GM20000 (cell line): ENCODE measurements around the gene ING5.
A peak's percentile ranks its signal among the peaks of the same experiment; 100 is the strongest.

ENCODE experiments used
- DNase-seq: peaks from one replicate; pipeline ENCODE4 v3.0.0; 2012; ENCODE audit warnings: low spot score
- TF ChIP-seq, protein P1 (sequence below): IDR thresholded peaks from 2 replicates; pipeline ENCODE4 v1.5.1; 2012; ENCODE audit warnings: mild to moderate bottlenecking, control low read depth; ENCODE audit errors: extremely low read depth, missing control alignments

Gene ING5

DNA sequence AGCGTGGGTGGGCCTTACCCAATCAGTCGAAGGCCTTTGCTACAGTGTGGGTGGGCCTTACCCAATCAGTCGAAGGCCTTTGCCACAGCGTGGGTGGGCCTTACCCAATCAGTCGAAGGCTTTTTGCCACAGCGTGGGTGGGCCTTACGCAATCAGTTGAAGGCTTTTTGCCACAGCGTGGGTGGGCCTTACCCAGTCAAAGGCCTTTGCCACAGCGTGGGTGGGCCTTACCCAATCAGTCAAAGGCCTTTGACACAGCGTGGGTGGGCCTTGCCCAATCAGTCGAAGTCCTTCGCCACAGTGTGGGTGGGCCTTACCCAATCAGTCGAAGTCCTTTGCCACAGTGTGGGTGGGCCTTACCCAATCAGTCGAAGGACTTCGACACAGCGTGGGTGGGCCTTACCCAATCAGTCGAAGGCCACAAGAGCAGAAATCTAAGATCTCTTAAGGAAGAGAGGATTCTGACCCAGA is 58.5 kb downstream of the ING5 start:
- TF ChIP-seq, protein P1, sequence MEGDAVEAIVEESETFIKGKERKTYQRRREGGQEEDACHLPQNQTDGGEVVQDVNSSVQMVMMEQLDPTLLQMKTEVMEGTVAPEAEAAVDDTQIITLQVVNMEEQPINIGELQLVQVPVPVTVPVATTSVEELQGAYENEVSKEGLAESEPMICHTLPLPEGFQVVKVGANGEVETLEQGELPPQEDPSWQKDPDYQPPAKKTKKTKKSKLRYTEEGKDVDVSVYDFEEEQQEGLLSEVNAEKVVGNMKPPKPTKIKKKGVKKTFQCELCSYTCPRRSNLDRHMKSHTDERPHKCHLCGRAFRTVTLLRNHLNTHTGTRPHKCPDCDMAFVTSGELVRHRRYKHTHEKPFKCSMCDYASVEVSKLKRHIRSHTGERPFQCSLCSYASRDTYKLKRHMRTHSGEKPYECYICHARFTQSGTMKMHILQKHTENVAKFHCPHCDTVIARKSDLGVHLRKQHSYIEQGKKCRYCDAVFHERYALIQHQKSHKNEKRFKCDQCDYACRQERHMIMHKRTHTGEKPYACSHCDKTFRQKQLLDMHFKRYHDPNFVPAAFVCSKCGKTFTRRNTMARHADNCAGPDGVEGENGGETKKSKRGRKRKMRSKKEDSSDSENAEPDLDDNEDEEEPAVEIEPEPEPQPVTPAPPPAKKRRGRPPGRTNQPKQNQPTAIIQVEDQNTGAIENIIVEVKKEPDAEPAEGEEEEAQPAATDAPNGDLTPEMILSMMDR, result no peak
- no peak for DNase-seq

DNA sequence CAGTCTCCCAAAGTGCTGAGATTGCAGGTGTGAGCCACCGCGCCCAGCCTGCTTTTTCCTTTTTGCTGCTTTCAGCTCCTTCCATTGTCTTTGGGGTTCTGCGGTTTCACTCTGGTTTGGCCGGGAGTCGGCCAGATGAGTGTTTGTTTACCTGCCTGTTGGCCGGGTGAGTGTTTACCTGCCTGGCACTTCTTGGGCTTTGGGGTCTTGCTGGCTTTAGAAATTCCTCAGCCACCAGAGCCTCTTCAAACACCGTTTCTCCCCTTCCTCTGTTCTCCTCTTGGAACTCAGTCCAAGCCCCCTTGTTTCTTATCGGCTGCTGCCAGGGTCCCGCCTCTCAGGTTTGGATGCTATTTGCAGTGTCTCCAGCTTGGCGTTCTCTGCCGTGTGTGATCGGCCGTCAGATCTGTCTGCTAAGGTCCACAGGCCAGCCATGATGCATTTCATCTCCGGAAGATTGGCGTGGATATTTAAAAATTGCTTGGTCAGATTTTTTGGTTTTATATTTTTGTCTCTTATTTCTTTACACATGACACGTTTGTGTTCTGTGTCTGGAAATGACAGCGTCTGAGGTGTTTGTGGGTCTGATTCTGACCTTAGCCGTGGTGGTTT is 60.6 kb downstream of the ING5 start:
- DNase-seq, result no peak
- TF ChIP-seq, protein P1, result no peak

DNA sequence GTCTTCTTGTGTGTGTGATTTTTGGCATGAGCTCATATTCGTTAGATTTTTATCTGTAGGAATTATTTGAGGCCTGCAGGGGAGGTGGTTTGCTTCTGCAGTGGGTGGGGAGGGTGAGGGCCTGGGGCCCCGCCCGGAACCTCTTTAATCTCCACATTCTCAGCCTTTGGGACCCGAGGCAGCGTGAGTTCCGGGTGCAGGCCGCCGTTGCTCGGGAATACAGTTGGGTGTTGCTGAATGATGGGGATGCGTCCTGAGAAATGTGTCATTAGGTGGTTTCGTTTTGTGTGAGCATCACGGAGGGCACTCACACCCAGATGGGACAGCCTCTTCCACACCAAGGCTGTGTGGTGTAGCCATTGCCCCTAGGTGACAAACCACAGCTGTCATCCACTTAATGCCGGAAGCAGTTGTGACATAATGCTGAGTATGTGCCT is 61.1 kb downstream of the ING5 start:
- DNase-seq, result no peak
- TF ChIP-seq, protein P1, result no peak

DNA sequence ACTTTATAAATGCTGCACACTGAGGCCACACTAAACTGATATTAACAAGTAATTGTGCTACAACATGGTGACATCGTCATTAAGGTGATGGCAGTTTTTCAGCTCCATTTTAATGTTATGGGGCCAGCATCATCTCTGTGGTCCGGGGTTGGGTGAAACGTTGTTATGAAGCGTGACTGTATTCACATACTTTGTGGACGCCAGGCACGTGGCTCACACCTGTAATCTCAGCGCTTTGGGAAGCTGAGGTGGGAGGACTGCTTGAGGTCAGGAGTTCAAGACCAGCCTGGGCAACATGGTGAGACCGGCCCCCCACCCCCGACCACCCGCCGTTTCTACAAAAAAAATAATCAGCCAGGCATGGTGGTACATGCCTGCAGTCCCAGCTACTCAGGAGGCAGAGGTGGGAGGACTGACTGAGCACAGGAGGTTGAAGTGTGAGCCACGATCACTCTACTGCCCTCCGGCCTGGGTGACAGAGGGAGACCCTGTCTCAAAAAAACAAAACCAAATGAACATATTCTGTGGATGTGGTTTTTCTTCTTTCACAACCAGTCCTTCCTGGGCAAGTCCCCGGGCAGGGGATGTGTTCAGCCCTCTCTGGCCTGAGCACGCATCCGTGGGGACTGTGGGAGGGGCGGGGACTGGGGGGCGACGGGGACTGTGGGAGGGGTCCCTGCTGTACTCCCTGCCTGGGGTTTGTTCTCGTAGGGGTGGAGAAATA is 61.9 kb downstream of the ING5 start:
- DNase-seq, result no peak
- TF ChIP-seq, protein P1, result no peak

DNA sequence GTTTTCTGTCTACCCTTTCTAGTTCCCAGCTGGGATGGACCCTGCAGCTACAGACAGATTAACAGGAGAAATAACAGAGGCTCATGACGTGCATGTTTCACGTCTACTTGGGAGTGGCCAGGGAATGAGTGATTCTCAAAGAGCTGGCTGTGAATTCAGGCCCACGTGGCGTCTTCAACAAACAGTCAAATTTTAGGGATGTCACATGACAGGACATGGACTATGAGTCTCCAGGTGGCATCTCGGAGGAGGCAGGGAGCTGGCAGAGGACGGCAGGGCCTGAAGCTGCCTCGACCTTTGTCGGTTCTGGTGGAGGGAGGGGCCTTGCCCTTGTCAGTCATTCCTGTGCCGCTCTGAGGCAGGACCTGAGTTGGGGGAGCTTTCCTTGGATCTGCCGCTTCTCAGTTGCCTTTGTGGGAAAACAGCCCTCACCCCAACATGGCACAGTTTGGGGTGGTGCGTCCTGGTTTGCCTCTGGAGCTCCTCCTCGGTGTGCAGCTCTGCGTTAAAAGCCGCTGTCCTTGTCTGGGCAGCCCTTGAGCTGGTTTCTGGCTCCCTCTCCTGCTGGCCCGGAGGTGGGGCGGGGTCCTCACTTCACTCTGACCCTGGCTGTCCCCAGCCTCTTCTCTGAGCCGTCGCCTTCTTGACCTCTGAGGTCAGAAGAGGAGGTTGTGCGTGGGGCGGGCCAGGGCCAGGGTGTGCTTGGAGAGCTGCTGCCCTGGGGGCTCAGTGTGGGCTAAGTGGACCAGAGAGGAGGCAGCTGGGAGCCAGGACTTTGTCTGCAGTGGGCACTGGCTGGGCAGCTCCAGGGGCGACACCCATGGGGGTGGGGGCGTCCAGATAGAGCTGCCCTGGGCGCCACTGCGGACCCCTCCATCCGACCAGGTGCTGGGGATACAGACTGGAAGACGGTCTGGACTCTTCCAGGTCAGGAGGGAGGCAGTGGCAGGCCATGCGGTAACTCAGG is 62.7 kb downstream of the ING5 start:
- TF ChIP-seq, protein P1, result no peak
- no peak for DNase-seq

DNA sequence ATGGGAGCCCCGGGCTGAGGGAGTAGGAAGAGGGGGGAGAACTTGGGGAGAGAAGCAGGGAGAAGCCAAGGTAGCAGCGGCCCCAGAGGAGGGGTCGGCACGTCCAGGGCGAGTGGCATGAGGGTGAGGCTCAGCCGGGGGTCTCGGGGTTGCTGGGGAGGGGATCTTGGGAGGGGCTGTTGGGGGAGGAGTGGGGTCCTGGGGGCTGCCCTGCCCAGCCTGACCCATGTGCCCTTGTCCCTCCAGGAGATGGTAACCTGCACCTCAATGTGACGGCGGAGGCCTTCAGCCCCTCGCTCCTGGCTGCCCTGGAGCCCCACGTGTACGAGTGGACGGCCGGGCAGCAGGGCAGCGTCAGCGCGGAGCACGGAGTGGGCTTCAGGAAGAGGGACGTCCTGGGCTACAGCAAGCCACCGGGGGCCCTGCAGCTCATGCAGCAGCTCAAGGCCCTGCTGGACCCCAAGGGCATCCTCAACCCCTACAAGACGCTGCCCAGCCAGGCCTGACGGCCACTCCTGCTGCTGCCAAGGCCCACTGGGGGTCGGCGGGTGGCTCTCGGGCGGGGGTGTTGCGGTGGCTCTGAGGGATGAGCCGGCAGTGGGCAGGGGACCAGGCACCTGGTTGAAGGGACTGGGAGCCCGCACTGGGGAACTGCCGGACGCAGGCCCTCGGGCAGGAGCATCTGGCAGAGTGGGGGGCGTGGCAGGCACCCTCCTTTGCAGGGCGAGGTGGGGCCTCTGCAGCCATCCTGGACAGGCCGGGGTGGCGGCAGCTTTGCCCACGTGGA is 65.8 kb downstream of the ING5 start:
- TF ChIP-seq, protein P1, result no peak
- DNase-seq, result peak; percentile 19
